ENCODE results near the gene TNFSF8.

TNFSF8 gene

GRCh38 chr9:114930056-114930812, at the start of gene TNFSF8:
Gene TNFSF8, minus strand, starts transcription at chr9:114930591. Its CDS starts 288 bp downstream, at chr9:114930303.
- no peak within 1 kb of the TSS for H3K4me3 ChIP-seq (ENCODE audit: low read depth, low read length)
- DNase-seq (ENCODE audit: low read depth) = no peak
- in situ Hi-C loops (cut with HindIII; ENCODE audit: low sequenced_read_pairs) = no loop called here
- TF ChIP-seq CTCF (IDR thresholded peaks at IDR 0.05; ENCODE audit: low read depth, low read length, missing control alignments) = no peak

- DNase-seq (ENCODE audit: low read depth) = no peak
- no peak overlapping the region for H3K4me3 ChIP-seq (ENCODE audit: low read depth, low read length)
- TF ChIP-seq CTCF (IDR thresholded peaks at IDR 0.05; ENCODE audit: low read depth, low read length, missing control alignments) = no peak
- in situ Hi-C loops (cut with HindIII; ENCODE audit: low sequenced_read_pairs) = no loop called here
These were observed 42.8 kb upstream of the TNFSF8 start for GRCh38 chr9:114973216-114973615.

GRCh38 chr9:114972510-114973136, 42.2 kb upstream of the TNFSF8 start:
- no peak for TF ChIP-seq CTCF (IDR thresholded peaks at IDR 0.05; ENCODE audit: low read depth, low read length, missing control alignments)
- in situ Hi-C loops (cut with HindIII; ENCODE audit: low sequenced_read_pairs) = no loop called here
- no peak for DNase-seq (ENCODE audit: low read depth)
- no peak overlapping the region for H3K4me3 ChIP-seq (ENCODE audit: low read depth, low read length)

- in situ Hi-C loops (cut with HindIII; ENCODE audit: low sequenced_read_pairs) = no loop called here
- no peak for TF ChIP-seq CTCF (IDR thresholded peaks at IDR 0.05; ENCODE audit: low read depth, low read length, missing control alignments)
- H3K4me3 ChIP-seq (ENCODE audit: low read depth, low read length) = no peak overlapping the region
- DNase-seq (ENCODE audit: low read depth) = no peak
These were observed 38.9 kb upstream of the TNFSF8 start for GRCh38 chr9:114969269-114969668.

GRCh38 chr9:114968671-114969070, 38.3 kb upstream of the TNFSF8 start:
- DNase-seq (ENCODE audit: low read depth) = peak; percentile 16
- in situ Hi-C loops (cut with HindIII; ENCODE audit: low sequenced_read_pairs) = no loop called here
- no peak for TF ChIP-seq CTCF (IDR thresholded peaks at IDR 0.05; ENCODE audit: low read depth, low read length, missing control alignments)
- no peak overlapping the region for H3K4me3 ChIP-seq (ENCODE audit: low read depth, low read length)

- in situ Hi-C loops (cut with HindIII; ENCODE audit: low sequenced_read_pairs) = no loop called here
- no peak for DNase-seq (ENCODE audit: low read depth)
- no peak overlapping the region for H3K4me3 ChIP-seq (ENCODE audit: low read depth, low read length)
- TF ChIP-seq CTCF (IDR thresholded peaks at IDR 0.05; ENCODE audit: low read depth, low read length, missing control alignments) = no peak
These were observed 35.2 kb upstream of the TNFSF8 start for GRCh38 chr9:114965564-114965963.

Data from astrocyte of the cerebellum (primary cell).